ENCODE data around the gene PPP1R13B. TPM values are rescaled to one million over a fixed set of nuclear protein-coding genes. Genes with fewer than 3 reads are reported as not detected.

The PPP1R13B gene
- total and polyA plus RNA-seq, 12 donors = 9.6 to 42.4 (median 22.6) TPM

- intact Hi-C loops (cut with DNase I) = no loop called here
- no peak overlapping the region for H3K27ac ChIP-seq
- H3K27me3 ChIP-seq = no peaks in the 10 kb centered on the region
- H3K4me3 ChIP-seq = no peak overlapping the region
- DNase-seq = no peak
- H3K4me1 ChIP-seq (replicated peaks in 1 of 2) = no peaks in the 10 kb centered on the region
- H3K9me3 ChIP-seq (replicated peaks in 1 of 3) = no peaks in the 10 kb centered on the region
- WGBS, 4 donors = 76 to 89% (median 88%) methylated on average over 10 to 29 of the region's 29 CpGs
- H3K36me3 ChIP-seq (replicated peaks in 1 of 2) = peaks cover 0 to 9% of the 10 kb centered on the region in 2 donors
- no peak for TF ChIP-seq POLR2A (IDR thresholded peaks at IDR 0.05)
- TF ChIP-seq CTCF (IDR thresholded peaks at IDR 0.05) = no peak
Observed at GRCh38 chr14:103707329-103708263, 139.8 kb downstream of the PPP1R13B start.

GRCh38 chr14:103706551-103707328 lies 140.6 kb downstream of the PPP1R13B start:
- TF ChIP-seq POLR2A (IDR thresholded peaks at IDR 0.05) = no peak
- no peak for TF ChIP-seq CTCF (IDR thresholded peaks at IDR 0.05)
- DNase-seq = no peak
- no peaks in the 10 kb centered on the region for H3K9me3 ChIP-seq (replicated peaks in 1 of 3)
- intact Hi-C loops (cut with DNase I) = no loop called here
- 89 to 93% (median 92%) methylated on average over 14 to 41 of the region's 41 CpGs for WGBS, 4 donors
- H3K4me1 ChIP-seq (replicated peaks in 1 of 2) = no peaks in the 10 kb centered on the region
- no peak overlapping the region for H3K4me3 ChIP-seq
- no peaks in the 10 kb centered on the region for H3K27me3 ChIP-seq
- H3K36me3 ChIP-seq (replicated peaks in 1 of 2) = peaks cover 0 to 18% of the 10 kb centered on the region in 2 donors
- no peak overlapping the region for H3K27ac ChIP-seq

- DNase-seq = peak in 2 of 7 donors; percentile 65 to 67
- intact Hi-C loops (cut with DNase I) = no loop called here
- Histone ChIP-seq H3K27ac (peak overlapping the region in 1 of 5 donors; percentile 51), H3K36me3 (replicated peaks in 1 of 2) (peaks cover 0 to 19% of the 10 kb centered on the region in 2 donors), H3K4me3 (no peak overlapping the region), H3K9me3 (replicated peaks in 1 of 3) (no peaks in the 10 kb centered on the region), H3K4me1 (replicated peaks in 1 of 2) (peaks cover 3 to 8% of the 10 kb centered on the region in 2 donors), H3K27me3 (no peaks in the 10 kb centered on the region)
- TF ChIP-seq POLR2A (IDR thresholded peaks at IDR 0.05) (no peak), CTCF (IDR thresholded peaks at IDR 0.05) (no peak)
- 43 to 50% (median 48%) methylated on average over 3 to 28 of the region's 28 CpGs for WGBS, 4 donors
Observed at GRCh38 chr14:103705504-103706284, 141.7 kb downstream of the PPP1R13B start.

All from adrenal gland (tissue), 12 donors.